GM23338 (cell line): Measurements from ENCODE around the gene CAMKV. TPM values are rescaled to one million over a fixed set of nuclear protein-coding genes. Genes with fewer than 3 reads are reported as not detected.
A peak's percentile ranks its signal among the peaks of the same experiment; 100 is the strongest.

Experiments
- ATAC-seq: fragments of 200-7000 bp; cut with Tn5 transposase; 3 replicates; pipeline ENCODE4 v1.9.1; 2020
- DNase-seq: peaks from one replicate; pipeline ENCODE4 v3.0.0-alpha.2; 2015; ENCODE audit warnings: low spot score
- H2AFZ ChIP-seq: fragments of 200-600 bp; sonication (generic); 2 replicates; pipeline ENCODE4 v1.8.0; 2016; ENCODE audit warnings: antibody characterized with exemption, mild to moderate bottlenecking, moderate library complexity
- H3F3A ChIP-seq: fragments of 200-600 bp; sonication (generic); replicated peaks from 2 replicates; pipeline ENCODE4 v1.8.0; 2017; ENCODE audit warnings: antibody characterized with exemption, mixed run types, low read depth
- H3K27ac ChIP-seq: fragments of 200-600 bp; sonication (generic); 2 replicates; pipeline ENCODE4 v1.6.1; 2016; ENCODE audit warnings: low read depth
- H3K27me3 ChIP-seq: fragments of 200-600 bp; sonication (generic); 2 replicates; pipeline ENCODE4 v1.8.0; 2016; ENCODE audit warnings: mild to moderate bottlenecking, mixed run types, moderate library complexity; ENCODE audit not compliant: insufficient read depth
- H3K36me3 ChIP-seq: fragments of 200-600 bp; sonication (generic); 2 replicates; pipeline ENCODE4 v1.8.0; 2016; ENCODE audit warnings: mild to moderate bottlenecking; ENCODE audit not compliant: insufficient read depth
- H3K4me1 ChIP-seq: fragments of 200-600 bp; sonication (generic); 2 replicates; pipeline ENCODE4 v1.8.0; 2016; ENCODE audit warnings: mild to moderate bottlenecking, moderate library complexity; ENCODE audit not compliant: insufficient read depth
- H3K4me2 ChIP-seq: fragments of 200-600 bp; sonication (generic); 2 replicates; pipeline ENCODE4 v1.7.1; 2017; ENCODE audit warnings: mixed run types
- H3K4me3 ChIP-seq: fragments of 200-600 bp; sonication (generic); 2 replicates; pipeline ENCODE4 v1.6.1; 2016; ENCODE audit warnings: mixed run types
- H3K79me2 ChIP-seq: fragments of 200-600 bp; sonication (generic); replicated peaks from 2 replicates; pipeline ENCODE4 v1.8.0; 2017; ENCODE audit warnings: mild to moderate bottlenecking; ENCODE audit not compliant: insufficient read depth
- H3K9me2 ChIP-seq: fragments of 200-600 bp; sonication (generic); 2 replicates; pipeline ENCODE4 v1.8.0; 2017; ENCODE audit not compliant: insufficient read depth
- H4K20me1 ChIP-seq: fragments of 200-600 bp; sonication (generic); replicated peaks from 2 replicates; pipeline ENCODE4 v1.8.0; 2017; ENCODE audit warnings: mild to moderate bottlenecking; ENCODE audit not compliant: insufficient read depth
- H3K27ac Mint-ChIP-seq: 2 replicates; pipeline ENCODE4 v1.8.0; 2020; ENCODE audit warnings: inconsistent platforms, mild to moderate bottlenecking, moderate library complexity, mixed read lengths
- H3K27me3 Mint-ChIP-seq: 3 replicates; pipeline ENCODE4 v1.8.0; 2022; ENCODE audit warnings: low read depth, mild to moderate bottlenecking, moderate library complexity, mixed read lengths, inconsistent platforms; ENCODE audit not compliant: insufficient read depth, poor library complexity
- H3K36me3 Mint-ChIP-seq: 3 replicates; pipeline ENCODE4 v1.8.0; 2021; ENCODE audit warnings: low read depth, mild to moderate bottlenecking, inconsistent platforms, moderate library complexity, mixed read lengths
- H3K4me1 Mint-ChIP-seq: 3 replicates; pipeline ENCODE4 v1.8.0; 2020; ENCODE audit warnings: mild to moderate bottlenecking, inconsistent platforms, mixed read lengths
- H3K4me3 Mint-ChIP-seq: 3 replicates; pipeline ENCODE4 v1.8.0; 2021; ENCODE audit warnings: moderate library complexity, mild to moderate bottlenecking, inconsistent platforms, mixed read lengths
- H3K9me3 Mint-ChIP-seq: 3 replicates; pipeline ENCODE4 v1.8.0; 2020; ENCODE audit warnings: moderate library complexity, mild to moderate bottlenecking, inconsistent platforms, mixed read lengths
- CREB1 ChIP-seq: fragments of 250-450 bp; sonication (Bioruptor Pico); IDR thresholded peaks from 2 replicates; pipeline ENCODE4 v1.5.0; 2020; ENCODE audit warnings: low read depth, mild to moderate bottlenecking, moderate library complexity
- EZH2 ChIP-seq: fragments of 200-600 bp; sonication (generic); IDR thresholded peaks from one replicate; pipeline ENCODE4 v1.8.0; 2017; ENCODE audit warnings: antibody characterized with exemption, mild to moderate bottlenecking, low read depth; ENCODE audit not compliant: unreplicated experiment
- EZH2phosphoT487 ChIP-seq: fragments of 200-600 bp; sonication (generic); IDR thresholded peaks from one replicate; pipeline ENCODE4 v1.8.1; 2018; ENCODE audit warnings: antibody characterized with exemption; ENCODE audit not compliant: unreplicated experiment
- JUNB ChIP-seq: IDR thresholded peaks from one replicate; pipeline ENCODE4 v1.6.1; 2016; ENCODE audit warnings: antibody characterized with exemption; ENCODE audit not compliant: unreplicated experiment
- POLR2AphosphoS5 ChIP-seq: IDR thresholded peaks from 2 replicates; pipeline ENCODE4 v1.6.1; 2016; ENCODE audit warnings: antibody characterized with exemption, low read depth
- STAT1 ChIP-seq: IDR thresholded peaks from one replicate; pipeline ENCODE4 v1.6.1; 2016; ENCODE audit warnings: antibody characterized with exemption; ENCODE audit not compliant: unreplicated experiment
- ZNF114 ChIP-seq: fragments of 250-450 bp; sonication (Bioruptor Pico); IDR thresholded peaks from 2 replicates; pipeline ENCODE4 v1.5.0; 2020; ENCODE audit warnings: mild to moderate bottlenecking, moderate library complexity
- polyA plus RNA-seq: library from polyadenylated mRNA; unstranded; fragments of >200 nt; fragmentation: Nextera tagmentation; extraction: Ambion mirVana; gene quantifications from 2 replicates; pipeline ENCODE4 v1.2.1, GENCODE V29; 2016
- total RNA-seq: library from RNA; depleted of rRNA; stranded (reverse); fragments of >200 nt; shearing (Covaris generic); gene quantifications from 2 replicates; pipeline ENCODE4 v1.2.3, GENCODE V29; 2014
- TF ChIP-seq, protein P1 (sequence below), 2 experiments: fragments of 200-600 bp in 1 of 2; sonication (generic) in 1 of 2; conservative IDR thresholded peaks; 2 replicates each; pipeline versions ENCODE4 v1.5.1 to v1.6.1; 2016 to 2017; ENCODE audit warnings: antibody characterized with exemption in 2 of 2, low read depth in 2 of 2, mild to moderate bottlenecking in 2 of 2, moderate library complexity in 1 of 2
- TF ChIP-seq, protein P2 (sequence below): IDR thresholded peaks from one replicate; pipeline ENCODE4 v1.6.1; 2018; ENCODE audit warnings: antibody characterized with exemption; ENCODE audit not compliant: unreplicated experiment

The CAMKV gene
- total and polyA plus RNA-seq, 2 experiments from 2014 or later: 38.3 to 80.1 TPM

DNA sequence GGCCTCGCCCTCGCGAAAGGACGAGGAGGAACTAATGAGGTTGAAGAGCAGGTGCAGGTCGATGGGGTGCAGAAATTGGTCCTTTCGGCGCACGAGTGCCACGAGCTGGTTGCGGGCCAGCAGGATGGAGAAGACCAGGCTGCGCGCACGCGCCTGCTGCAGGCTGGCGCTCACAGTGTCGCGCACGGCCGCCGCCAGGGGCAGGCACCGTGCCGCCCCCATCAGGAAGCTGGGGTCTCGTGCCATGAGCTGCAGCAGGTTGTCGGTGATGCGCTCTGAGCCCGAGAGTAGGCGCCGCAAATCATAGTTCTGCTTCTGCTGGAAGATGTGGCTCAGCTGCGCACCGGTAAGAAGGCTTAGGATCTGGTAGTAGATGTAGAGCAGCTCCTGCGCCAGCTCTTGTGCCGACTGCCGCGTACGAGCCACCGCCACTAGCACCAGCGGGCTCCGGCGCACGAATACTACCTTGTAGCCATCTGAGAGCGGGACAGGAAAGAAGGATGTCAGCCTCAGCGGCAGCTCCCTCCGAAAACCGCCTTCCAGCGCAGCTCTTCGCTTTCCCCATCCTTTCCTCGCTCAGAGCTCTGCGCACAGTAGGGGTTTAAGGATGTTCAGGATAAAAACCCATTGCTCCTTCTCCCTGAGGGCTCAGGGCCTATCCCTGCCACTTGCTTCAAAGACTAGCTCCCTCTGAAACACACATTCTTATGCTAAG, 40.9 kb upstream of the CAMKV start:
- peak; percentile 84 for ATAC-seq
- Histone ChIP-seq H3K79me2 (no peaks in the 10 kb centered on the region), H3K9me2 (no peaks in the 10 kb centered on the region), H3K36me3 (no peaks in the 10 kb centered on the region), H3K4me2 (peak overlapping the region; percentile 85), H4K20me1 (no peaks in the 10 kb centered on the region; the same call in 1 of the 2 replicates), H3F3A (peaks cover 22% of the 10 kb centered on the region), H3K4me3 (peak overlapping the region; percentile 56), H2AFZ (peak overlapping the region; percentile 80), H3K27ac (no peak overlapping the region), H3K4me1 (peaks cover 28% of the 10 kb centered on the region), H3K27me3 (peaks cover 11% of the 10 kb centered on the region; the same call in 1 of the 2 replicates)
- no peak for TF ChIP-seq STAT1
- TF ChIP-seq, protein P1, sequence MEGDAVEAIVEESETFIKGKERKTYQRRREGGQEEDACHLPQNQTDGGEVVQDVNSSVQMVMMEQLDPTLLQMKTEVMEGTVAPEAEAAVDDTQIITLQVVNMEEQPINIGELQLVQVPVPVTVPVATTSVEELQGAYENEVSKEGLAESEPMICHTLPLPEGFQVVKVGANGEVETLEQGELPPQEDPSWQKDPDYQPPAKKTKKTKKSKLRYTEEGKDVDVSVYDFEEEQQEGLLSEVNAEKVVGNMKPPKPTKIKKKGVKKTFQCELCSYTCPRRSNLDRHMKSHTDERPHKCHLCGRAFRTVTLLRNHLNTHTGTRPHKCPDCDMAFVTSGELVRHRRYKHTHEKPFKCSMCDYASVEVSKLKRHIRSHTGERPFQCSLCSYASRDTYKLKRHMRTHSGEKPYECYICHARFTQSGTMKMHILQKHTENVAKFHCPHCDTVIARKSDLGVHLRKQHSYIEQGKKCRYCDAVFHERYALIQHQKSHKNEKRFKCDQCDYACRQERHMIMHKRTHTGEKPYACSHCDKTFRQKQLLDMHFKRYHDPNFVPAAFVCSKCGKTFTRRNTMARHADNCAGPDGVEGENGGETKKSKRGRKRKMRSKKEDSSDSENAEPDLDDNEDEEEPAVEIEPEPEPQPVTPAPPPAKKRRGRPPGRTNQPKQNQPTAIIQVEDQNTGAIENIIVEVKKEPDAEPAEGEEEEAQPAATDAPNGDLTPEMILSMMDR (conservative IDR thresholded peaks at IDR 0.05; ENCODE audit: low read depth in 2 of 2): peak; percentile 36 to 63; a peak in 3 of 4 replicates
- H3K27ac Mint-ChIP-seq: no peak overlapping the region; the same call in 1 of the 2 replicates
- DNase-seq: peak; percentile 90
- H3K27me3 Mint-ChIP-seq: peaks cover 28% of the 10 kb centered on the region
- H3K4me3 Mint-ChIP-seq: peak overlapping the region; percentile 61
- no peaks in the 10 kb centered on the region for H3K9me3 Mint-ChIP-seq
- H3K4me1 Mint-ChIP-seq: peaks cover 42% of the 10 kb centered on the region
- no peaks in the 10 kb centered on the region; the same call in 2 of the 3 replicates for H3K36me3 Mint-ChIP-seq

DNA sequence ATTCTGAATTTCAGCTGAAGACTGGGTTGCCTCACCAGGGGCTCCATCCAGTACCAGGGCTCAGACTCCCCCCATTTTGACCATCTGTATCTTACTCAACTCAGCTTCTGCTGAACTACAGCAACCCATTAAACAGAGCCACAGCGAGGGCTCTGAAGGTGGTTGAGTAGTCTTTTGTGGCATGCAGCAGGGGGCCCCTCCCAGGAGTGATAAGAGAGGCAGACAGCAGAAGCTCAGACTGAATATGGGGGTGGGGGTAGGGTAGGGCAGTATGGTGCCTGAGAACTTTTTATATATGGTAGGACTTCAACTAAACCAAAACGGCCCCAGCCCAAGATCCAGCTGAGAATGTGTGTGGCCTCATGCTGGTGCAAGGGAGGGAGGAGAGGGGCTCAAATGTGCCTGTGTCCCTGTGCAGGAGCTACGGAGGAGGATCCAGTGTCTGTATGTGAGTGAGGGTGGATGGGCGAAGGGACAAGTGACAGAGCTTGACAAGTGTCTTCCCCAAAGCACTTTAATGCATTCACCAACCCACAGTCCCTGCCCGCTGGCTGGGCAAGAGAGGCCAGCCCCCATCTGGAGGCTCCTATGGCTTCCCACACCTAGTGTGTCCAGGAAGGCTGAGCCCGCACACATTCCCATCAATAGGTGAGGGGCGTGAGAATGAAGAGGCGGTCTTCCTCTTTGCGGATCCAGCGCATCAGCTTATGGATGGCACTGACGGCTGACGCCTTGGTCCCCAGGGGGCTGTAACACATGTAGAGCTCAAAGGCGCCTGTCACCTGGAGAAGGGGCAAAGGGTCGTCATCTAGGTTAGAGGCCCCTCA, 38.9 kb upstream of the CAMKV start:
- no peaks in the 10 kb centered on the region for H3K9me3 Mint-ChIP-seq
- ATAC-seq: no peak
- no peak overlapping the region for H3K27ac Mint-ChIP-seq
- H3F3A ChIP-seq: peaks cover 32% of the 10 kb centered on the region
- DNase-seq: no peak
- H3K27ac ChIP-seq: no peak overlapping the region
- peaks cover 41% of the 10 kb centered on the region for H3K4me1 ChIP-seq
- H4K20me1 ChIP-seq: no peaks in the 10 kb centered on the region; the same call in 1 of the 2 replicates
- no peak overlapping the region for H3K4me3 Mint-ChIP-seq
- H3K36me3 Mint-ChIP-seq: no peaks in the 10 kb centered on the region; the same call in 2 of the 3 replicates
- peaks cover 5% of the 10 kb centered on the region; the same call in 1 of the 2 replicates for H3K9me2 ChIP-seq
- peaks cover 11% of the 10 kb centered on the region; the same call in 1 of the 2 replicates for H3K27me3 ChIP-seq
- no peak overlapping the region for H2AFZ ChIP-seq
- no peaks in the 10 kb centered on the region for H3K36me3 ChIP-seq
- peaks cover 31% of the 10 kb centered on the region for H3K27me3 Mint-ChIP-seq
- no peak overlapping the region for H3K4me3 ChIP-seq
- peaks cover 45% of the 10 kb centered on the region for H3K4me1 Mint-ChIP-seq
- H3K4me2 ChIP-seq: no peak overlapping the region
- no peaks in the 10 kb centered on the region for H3K79me2 ChIP-seq
- no peak for TF ChIP-seq JUNB
- TF ChIP-seq, protein P2, sequence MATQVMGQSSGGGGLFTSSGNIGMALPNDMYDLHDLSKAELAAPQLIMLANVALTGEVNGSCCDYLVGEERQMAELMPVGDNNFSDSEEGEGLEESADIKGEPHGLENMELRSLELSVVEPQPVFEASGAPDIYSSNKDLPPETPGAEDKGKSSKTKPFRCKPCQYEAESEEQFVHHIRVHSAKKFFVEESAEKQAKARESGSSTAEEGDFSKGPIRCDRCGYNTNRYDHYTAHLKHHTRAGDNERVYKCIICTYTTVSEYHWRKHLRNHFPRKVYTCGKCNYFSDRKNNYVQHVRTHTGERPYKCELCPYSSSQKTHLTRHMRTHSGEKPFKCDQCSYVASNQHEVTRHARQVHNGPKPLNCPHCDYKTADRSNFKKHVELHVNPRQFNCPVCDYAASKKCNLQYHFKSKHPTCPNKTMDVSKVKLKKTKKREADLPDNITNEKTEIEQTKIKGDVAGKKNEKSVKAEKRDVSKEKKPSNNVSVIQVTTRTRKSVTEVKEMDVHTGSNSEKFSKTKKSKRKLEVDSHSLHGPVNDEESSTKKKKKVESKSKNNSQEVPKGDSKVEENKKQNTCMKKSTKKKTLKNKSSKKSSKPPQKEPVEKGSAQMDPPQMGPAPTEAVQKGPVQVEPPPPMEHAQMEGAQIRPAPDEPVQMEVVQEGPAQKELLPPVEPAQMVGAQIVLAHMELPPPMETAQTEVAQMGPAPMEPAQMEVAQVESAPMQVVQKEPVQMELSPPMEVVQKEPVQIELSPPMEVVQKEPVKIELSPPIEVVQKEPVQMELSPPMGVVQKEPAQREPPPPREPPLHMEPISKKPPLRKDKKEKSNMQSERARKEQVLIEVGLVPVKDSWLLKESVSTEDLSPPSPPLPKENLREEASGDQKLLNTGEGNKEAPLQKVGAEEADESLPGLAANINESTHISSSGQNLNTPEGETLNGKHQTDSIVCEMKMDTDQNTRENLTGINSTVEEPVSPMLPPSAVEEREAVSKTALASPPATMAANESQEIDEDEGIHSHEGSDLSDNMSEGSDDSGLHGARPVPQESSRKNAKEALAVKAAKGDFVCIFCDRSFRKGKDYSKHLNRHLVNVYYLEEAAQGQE: no peak
- no peak for TF ChIP-seq EZH2
- no peak for TF ChIP-seq ZNF114 (CRISPR knock-in tag)
- TF ChIP-seq, protein P1 (conservative IDR thresholded peaks at IDR 0.05; ENCODE audit: low read depth in 2 of 2): no peak
- TF ChIP-seq POLR2AphosphoS5: no peak
- no peak for TF ChIP-seq EZH2phosphoT487
- no peak for TF ChIP-seq CREB1
